CD8-positive, alpha-beta memory T cell (primary cell): ENCODE data around the gene C1QTNF8. TPM values are rescaled to one million over a fixed set of nuclear protein-coding genes. Genes with fewer than 3 reads are reported as not detected.

Experiments used
- CTCF ChIA-PET: fragments of 350-600 bp; sonication (Branson Sonifier 250); formaldehyde crosslinking; loops from one replicate; lab custom pipeline; 2021; ENCODE audit warnings: antibody characterized with exemption; lab: Charles Lee
- POLR2A ChIA-PET: fragments of 350-600 bp; sonication (Branson Sonifier 250); formaldehyde crosslinking; loops from one replicate; lab custom pipeline; 2021; ENCODE audit warnings: antibody characterized with exemption; lab: Charles Lee
- DNase-seq, 5 donors: peaks; one replicate each; pipeline versions ENCODE4 v3.0.0 to v3.0.0-alpha.2; 2020 to 2022; ENCODE audit warnings: mixed read lengths in 1 of 5
- H3K27ac ChIP-seq: one replicate; pipeline ENCODE4 v1.7.0; 2013; ENCODE audit warnings: low read depth, mild to moderate bottlenecking, low read length, moderate library complexity
- H3K27me3 ChIP-seq: 2 replicates; pipeline ENCODE4 v1.7.0; 2013; ENCODE audit warnings: low read length, mild to moderate bottlenecking; ENCODE audit not compliant: insufficient read depth, poor library complexity, severe bottlenecking
- H3K36me3 ChIP-seq: 2 replicates; pipeline ENCODE4 v1.7.0; 2013; ENCODE audit warnings: mild to moderate bottlenecking, low read length, moderate library complexity; ENCODE audit not compliant: insufficient read depth
- H3K4me1 ChIP-seq: 2 replicates; pipeline ENCODE4 v1.7.0; 2013; ENCODE audit warnings: mild to moderate bottlenecking, low read length, moderate library complexity; ENCODE audit not compliant: insufficient read depth
- H3K4me3 ChIP-seq: 2 replicates; pipeline ENCODE4 v1.7.0; 2013; ENCODE audit warnings: mild to moderate bottlenecking, low read length
- H3K9me3 ChIP-seq: 2 replicates; pipeline ENCODE4 v1.7.0; 2013; ENCODE audit warnings: mild to moderate bottlenecking, low read length
- H3K27ac Mint-ChIP-seq, 8 donors: one replicate each; pipeline ENCODE4 v1.8.0; 2020 to 2021; ENCODE audit warnings: mixed read lengths in 8 of 8, mild to moderate bottlenecking in 6 of 8, inconsistent platforms in 3 of 8, moderate library complexity in 3 of 8
- H3K27me3 Mint-ChIP-seq, 2 donors: one replicate each; pipeline ENCODE4 v1.8.0; 2020 to 2021; ENCODE audit warnings: mixed read lengths in 2 of 2, mild to moderate bottlenecking in 1 of 2, moderate library complexity in 1 of 2
- H3K36me3 Mint-ChIP-seq, 3 donors: one replicate each; pipeline ENCODE4 v1.8.0; 2020 to 2021; ENCODE audit warnings: mixed read lengths in 3 of 3, inconsistent platforms in 1 of 3, mild to moderate bottlenecking in 1 of 3
- H3K4me1 Mint-ChIP-seq, 3 donors: one replicate each; pipeline ENCODE4 v1.8.0; 2020 to 2021; ENCODE audit warnings: mixed read lengths in 3 of 3, inconsistent platforms in 1 of 3, mild to moderate bottlenecking in 1 of 3
- H3K4me3 Mint-ChIP-seq, 7 donors: one replicate each; pipeline ENCODE4 v1.8.0; 2020 to 2021; ENCODE audit warnings: mixed read lengths in 7 of 7, mild to moderate bottlenecking in 6 of 7, moderate library complexity in 4 of 7, inconsistent platforms in 2 of 7
- H3K9me3 Mint-ChIP-seq, 5 donors: one replicate each; pipeline ENCODE4 v1.8.0; 2020 to 2022; ENCODE audit warnings: mixed read lengths in 5 of 5, mild to moderate bottlenecking in 3 of 5, moderate library complexity in 2 of 5, inconsistent platforms in 1 of 5
- polyA plus RNA-seq: library from polyadenylated mRNA; unstranded; fragments of 300-500 nt; fragmentation: Illumina TruSeq; gene quantifications from one replicate; pipeline ENCODE4 v1.2.3, GENCODE V29; 2021
- total RNA-seq, 2 experiments: library from RNA; stranded (reverse); gene quantifications; one replicate each; pipeline ENCODE4 v1.2.3, GENCODE V29; 2021

Gene C1QTNF8
- total and polyA plus RNA-seq, 3 experiments from 2014 or later, result not detected

DNA sequence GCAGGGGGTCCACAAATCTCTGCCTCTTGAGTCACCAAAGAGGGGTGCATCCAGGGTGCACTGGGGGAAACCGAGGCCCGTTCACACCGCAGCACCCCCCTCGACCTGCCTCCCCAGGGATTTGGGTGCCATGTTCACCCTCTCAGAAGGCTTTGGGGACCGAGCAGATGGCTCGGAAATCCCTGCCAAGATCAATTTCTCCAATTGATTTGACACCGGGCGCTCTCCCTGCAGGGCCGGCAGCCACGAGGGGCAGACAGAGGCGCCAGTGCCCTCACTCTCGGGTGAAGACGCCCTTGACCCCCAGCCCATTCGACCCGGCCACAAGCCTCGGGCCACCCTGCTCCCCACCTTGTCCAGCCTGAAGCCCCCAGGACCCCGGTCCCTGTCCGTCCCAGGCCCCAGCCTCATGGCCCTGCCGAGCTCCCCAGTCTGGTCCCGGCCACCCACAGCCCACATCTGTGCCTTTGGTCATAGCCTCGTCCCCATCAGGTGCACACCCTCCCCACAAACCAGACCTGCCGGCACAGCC lies 14.2 kb downstream of the C1QTNF8 start:
- Histone ChIP-seq H3K9me3 (peaks cover 6% of the 10 kb centered on the region), H3K27ac (no peak overlapping the region), H3K27me3 (peaks cover 3% of the 10 kb centered on the region), H3K36me3 (no peaks in the 10 kb centered on the region), H3K4me3 (no peak overlapping the region), H3K4me1 (no peaks in the 10 kb centered on the region)
- DNase-seq, result no peak
- Mint-ChIP-seq H3K4me1 (no peaks in the 10 kb centered on the region), H3K9me3 (peaks cover 9 to 19% (median 17%) of the 10 kb centered on the region in 5 donors), H3K27me3 (peaks cover 8 to 34% of the 10 kb centered on the region in 2 donors), H3K27ac (no peak overlapping the region), H3K36me3 (peaks cover 0 to 8% (median 0%) of the 10 kb centered on the region in 3 donors), H3K4me3 (no peak overlapping the region)
- CTCF ChIA-PET, result no interaction called here
- POLR2A ChIA-PET, result no interaction called here

DNA sequence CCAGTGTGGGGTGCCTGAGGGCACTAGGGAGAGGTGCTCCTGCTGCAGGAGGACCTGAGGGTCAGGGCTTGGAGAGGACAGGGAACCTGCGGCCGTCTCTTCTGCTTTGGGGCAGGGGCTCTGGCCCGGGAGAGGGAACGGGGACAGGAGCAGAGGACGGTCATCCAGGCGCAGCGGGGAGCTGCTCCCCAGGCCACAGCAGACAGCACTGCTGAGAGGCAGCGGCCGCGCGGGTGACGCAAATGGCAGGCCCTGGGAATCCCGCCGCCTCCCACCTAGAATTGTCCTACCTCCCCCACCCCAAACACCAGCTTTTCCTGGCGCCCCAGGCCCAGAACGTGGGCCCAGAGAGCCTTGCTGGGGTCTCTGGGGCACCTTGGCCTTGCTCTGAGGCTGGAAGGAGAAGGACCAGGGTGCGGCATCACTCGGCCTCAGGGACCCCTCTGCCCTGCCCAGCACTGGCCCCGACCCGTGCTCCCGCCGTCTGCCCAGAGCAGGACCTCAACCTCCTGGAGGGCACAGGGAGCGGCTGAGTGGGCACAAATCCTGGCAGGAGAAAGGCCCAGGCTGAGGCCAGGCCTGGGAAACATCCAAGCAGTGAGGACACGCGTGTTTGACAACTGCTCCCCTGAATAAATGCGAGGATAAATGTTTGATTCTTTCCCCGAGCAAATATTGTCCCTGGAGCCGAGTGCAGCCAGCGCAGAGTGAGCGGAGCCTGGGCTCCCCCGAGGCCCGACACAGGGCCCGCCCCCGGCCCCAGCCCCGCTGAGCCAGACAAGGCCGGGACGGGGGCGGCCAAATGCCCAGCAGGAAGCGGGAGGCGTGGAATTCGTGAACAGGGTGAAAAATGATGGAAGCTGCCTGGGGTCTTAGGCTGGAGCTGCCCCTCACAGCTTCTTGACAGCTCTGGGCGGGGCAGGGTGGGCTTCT lies 15.0 kb downstream of the C1QTNF8 start:
- Mint-ChIP-seq H3K27me3 (peaks cover 8 to 40% of the 10 kb centered on the region in 2 donors), H3K4me3 (no peak overlapping the region), H3K36me3 (peaks cover 0 to 8% (median 0%) of the 10 kb centered on the region in 3 donors), H3K9me3 (peaks cover 9 to 19% (median 17%) of the 10 kb centered on the region in 5 donors), H3K27ac (no peak overlapping the region), H3K4me1 (no peaks in the 10 kb centered on the region)
- H3K9me3 ChIP-seq, result peaks cover 6% of the 10 kb centered on the region
- no peak for DNase-seq
- H3K27me3 ChIP-seq, result peaks cover 3% of the 10 kb centered on the region
- no peaks in the 10 kb centered on the region for H3K36me3 ChIP-seq
- H3K27ac ChIP-seq, result no peak overlapping the region
- no peak overlapping the region for H3K4me3 ChIP-seq
- CTCF ChIA-PET, result no interaction called here
- POLR2A ChIA-PET, result no interaction called here
- H3K4me1 ChIP-seq, result no peaks in the 10 kb centered on the region

DNA sequence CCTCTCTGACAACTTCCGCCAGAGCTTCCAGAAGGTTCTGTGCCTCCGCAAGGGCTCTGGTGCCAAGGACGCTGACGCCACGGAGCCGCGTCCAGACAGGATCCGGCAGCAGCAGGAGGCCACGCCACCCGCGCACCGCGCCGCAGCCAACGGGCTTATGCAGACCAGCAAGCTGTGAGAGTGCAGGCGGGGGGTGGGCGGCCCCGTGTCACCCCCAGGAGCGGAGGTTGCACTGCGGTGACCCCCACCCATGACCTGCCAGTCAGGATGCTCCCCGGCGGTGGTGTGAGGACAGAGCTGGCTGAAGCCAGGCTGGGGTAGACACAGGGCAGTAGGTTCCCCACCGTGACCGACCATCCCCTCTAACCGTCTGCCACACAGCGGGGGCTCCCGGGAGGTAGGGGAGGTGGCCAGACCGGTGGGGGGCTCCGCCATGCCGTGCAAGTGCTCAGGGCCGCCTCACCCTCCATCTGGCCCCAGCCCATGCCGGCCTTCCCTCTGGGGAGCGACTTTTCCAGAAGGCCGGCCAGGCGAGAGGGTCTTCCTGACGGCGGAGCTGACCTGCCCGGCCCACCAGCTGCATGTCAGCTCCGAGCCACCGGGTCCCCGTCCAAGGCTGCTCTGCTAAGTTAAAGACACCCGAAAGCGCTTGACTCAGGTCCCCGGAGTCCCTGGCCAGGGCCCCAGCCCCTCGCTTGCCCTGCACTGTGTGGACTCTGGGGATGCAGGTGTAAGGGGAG lies 16.1 kb downstream of the C1QTNF8 start:
- H3K27ac Mint-ChIP-seq, result no peak overlapping the region
- ChIA-PET CTCF (no interaction called here), POLR2A (no interaction called here)
- Histone ChIP-seq H3K9me3 (peaks cover 3% of the 10 kb centered on the region), H3K4me1 (no peaks in the 10 kb centered on the region), H3K4me3 (no peak overlapping the region), H3K27ac (no peak overlapping the region), H3K27me3 (peaks cover 3% of the 10 kb centered on the region), H3K36me3 (no peaks in the 10 kb centered on the region)
- peaks cover 5 to 31% of the 10 kb centered on the region in 2 donors for H3K27me3 Mint-ChIP-seq
- H3K4me1 Mint-ChIP-seq, result no peaks in the 10 kb centered on the region
- no peak for DNase-seq
- peaks cover 0 to 10% (median 8%) of the 10 kb centered on the region in 5 donors for H3K9me3 Mint-ChIP-seq
- no peak overlapping the region for H3K4me3 Mint-ChIP-seq
- peaks cover 0 to under 1% (median 0%) of the 10 kb centered on the region in 3 donors for H3K36me3 Mint-ChIP-seq

DNA sequence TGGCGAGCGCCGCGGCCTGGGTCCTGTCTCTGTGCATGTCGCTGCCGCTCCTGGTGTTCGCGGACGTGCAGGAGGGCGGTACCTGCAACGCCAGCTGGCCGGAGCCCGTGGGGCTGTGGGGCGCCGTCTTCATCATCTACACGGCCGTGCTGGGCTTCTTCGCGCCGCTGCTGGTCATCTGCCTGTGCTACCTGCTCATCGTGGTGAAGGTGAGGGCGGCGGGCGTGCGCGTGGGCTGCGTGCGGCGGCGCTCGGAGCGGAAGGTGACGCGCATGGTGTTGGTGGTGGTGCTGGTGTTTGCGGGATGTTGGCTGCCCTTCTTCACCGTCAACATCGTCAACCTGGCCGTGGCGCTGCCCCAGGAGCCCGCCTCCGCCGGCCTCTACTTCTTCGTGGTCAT lies 16.7 kb downstream of the C1QTNF8 start:
- DNase-seq, result no peak
- Histone ChIP-seq H3K4me3 (no peak overlapping the region), H3K27me3 (peaks cover 3% of the 10 kb centered on the region), H3K36me3 (no peaks in the 10 kb centered on the region), H3K9me3 (no peaks in the 10 kb centered on the region), H3K4me1 (no peaks in the 10 kb centered on the region), H3K27ac (no peak overlapping the region)
- H3K9me3 Mint-ChIP-seq, result peaks cover 0 to 6% (median 3%) of the 10 kb centered on the region in 5 donors
- no peaks in the 10 kb centered on the region for H3K36me3 Mint-ChIP-seq
- no peaks in the 10 kb centered on the region for H3K4me1 Mint-ChIP-seq
- H3K27me3 Mint-ChIP-seq, result peaks cover 2 to 30% of the 10 kb centered on the region in 2 donors
- POLR2A ChIA-PET, result no interaction called here
- H3K27ac Mint-ChIP-seq, result no peak overlapping the region
- CTCF ChIA-PET, result no interaction called here
- no peak overlapping the region for H3K4me3 Mint-ChIP-seq

DNA sequence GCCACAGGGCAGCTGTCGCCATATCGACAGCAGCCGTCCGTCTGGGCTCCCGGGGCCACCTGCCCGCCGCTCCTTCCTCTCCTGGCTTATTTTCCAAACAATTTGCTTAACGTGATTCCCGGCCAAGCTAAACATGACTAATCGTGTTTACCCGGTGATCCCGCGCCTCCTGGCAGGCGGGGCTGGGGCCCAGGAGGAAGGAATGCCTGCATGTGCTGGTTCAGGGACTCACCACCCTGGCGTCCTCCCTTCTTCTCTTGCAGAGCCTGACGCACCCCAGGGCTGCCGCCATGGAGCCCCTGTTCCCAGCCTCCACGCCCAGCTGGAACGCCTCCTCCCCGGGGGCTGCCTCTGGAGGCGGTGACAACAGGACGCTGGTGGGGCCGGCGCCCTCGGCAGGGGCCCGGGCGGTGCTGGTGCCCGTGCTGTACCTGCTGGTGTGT lies 17.4 kb downstream of the C1QTNF8 start:
- no peak overlapping the region for H3K4me3 ChIP-seq
- no peaks in the 10 kb centered on the region for H3K36me3 Mint-ChIP-seq
- peaks cover 3% of the 10 kb centered on the region for H3K27me3 ChIP-seq
- H3K27me3 Mint-ChIP-seq, result peaks cover 2 to 25% of the 10 kb centered on the region in 2 donors
- H3K27ac Mint-ChIP-seq, result no peak overlapping the region
- H3K27ac ChIP-seq, result no peak overlapping the region
- ChIA-PET POLR2A (no interaction called here), CTCF (no interaction called here)
- no peak for DNase-seq
- no peaks in the 10 kb centered on the region for H3K4me1 ChIP-seq
- H3K4me1 Mint-ChIP-seq, result no peaks in the 10 kb centered on the region
- H3K9me3 Mint-ChIP-seq, result peaks cover 0 to 2% (median 0%) of the 10 kb centered on the region in 5 donors
- H3K36me3 ChIP-seq, result no peaks in the 10 kb centered on the region
- no peak overlapping the region for H3K4me3 Mint-ChIP-seq
- H3K9me3 ChIP-seq, result no peaks in the 10 kb centered on the region

DNA sequence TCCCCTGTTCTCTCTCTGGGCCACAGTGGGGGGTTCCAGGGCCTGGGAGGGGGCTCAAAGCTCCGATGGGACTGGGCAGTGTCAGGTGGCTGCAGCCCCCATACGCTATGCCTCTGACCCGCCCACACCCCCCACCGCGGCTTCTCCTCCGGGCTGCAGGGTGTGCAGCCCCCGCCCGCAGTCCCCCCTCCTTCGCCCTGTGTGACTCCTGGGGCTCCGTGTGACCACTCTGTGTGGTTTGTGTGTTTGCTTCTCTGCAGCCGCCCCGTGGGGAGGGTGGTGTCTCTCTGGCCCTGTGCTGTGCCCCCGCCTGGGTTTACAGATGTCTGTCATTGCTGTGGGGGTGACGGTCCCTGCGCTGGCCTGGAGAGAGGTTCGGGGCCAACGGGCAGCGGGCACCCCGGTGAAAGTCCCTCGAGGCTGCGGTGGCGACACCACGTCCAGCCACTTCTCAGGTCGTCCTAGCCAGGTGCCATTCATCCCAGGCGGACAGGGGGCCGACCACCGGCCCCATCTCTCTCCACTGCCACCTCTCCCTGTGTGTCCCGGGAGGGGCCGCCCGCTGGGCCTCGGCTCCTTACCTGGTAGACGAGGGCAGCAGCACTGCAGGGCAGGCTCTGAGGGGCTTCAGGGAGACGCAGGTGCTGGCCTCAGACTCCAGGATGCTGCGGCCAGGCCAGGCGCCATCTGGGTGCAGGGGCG lies 18.0 kb downstream of the C1QTNF8 start:
- Mint-ChIP-seq H3K4me1 (no peaks in the 10 kb centered on the region), H3K27ac (no peak overlapping the region), H3K27me3 (peaks cover 2 to 25% of the 10 kb centered on the region in 2 donors), H3K9me3 (peaks cover 0 to 2% (median 0%) of the 10 kb centered on the region in 5 donors), H3K36me3 (no peaks in the 10 kb centered on the region), H3K4me3 (no peak overlapping the region)
- no peak for DNase-seq
- Histone ChIP-seq H3K4me3 (no peak overlapping the region), H3K9me3 (no peaks in the 10 kb centered on the region), H3K27me3 (peaks cover 3% of the 10 kb centered on the region), H3K36me3 (no peaks in the 10 kb centered on the region), H3K4me1 (no peaks in the 10 kb centered on the region), H3K27ac (no peak overlapping the region)
- ChIA-PET CTCF (no interaction called here), POLR2A (no interaction called here)

DNA sequence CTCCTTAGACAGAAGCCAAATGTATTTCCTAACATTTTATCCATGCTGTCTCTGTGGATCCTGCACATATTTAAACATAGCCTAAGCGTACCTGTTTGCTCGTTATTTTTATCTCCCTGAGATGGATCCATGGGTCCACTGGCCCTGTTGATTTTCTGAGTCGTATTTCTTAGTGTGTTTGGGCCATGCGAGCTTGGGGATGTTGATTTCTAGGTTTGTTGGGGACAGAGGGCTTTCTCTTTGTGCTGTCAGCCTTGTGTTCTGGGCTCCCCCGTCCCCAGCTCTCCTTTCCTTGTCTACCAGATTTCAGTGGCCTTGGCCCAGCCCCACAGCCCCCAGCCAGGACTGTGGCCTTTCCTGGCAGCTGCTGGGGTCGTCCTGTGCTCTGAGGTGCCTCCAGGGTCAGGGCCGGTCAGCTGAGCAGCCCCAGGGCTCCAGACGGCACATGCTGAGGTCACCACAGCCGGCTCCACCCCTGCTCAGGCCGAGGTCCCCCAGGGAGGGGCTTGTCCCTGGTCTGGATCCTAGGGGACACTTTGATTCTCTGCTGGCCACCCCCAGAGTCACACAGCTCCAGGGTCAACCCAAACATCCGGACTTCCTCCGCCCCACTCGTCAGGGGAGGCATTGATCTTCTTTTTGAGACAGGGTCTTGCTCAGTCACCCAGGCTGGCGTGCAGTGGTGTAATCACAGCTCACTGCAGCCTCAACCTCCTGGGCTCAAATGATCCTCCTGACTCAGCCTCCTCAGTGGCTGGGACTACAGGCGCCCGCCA lies 19.1 kb downstream of the C1QTNF8 start:
- Mint-ChIP-seq H3K4me3 (no peak overlapping the region), H3K9me3 (no peaks in the 10 kb centered on the region), H3K27me3 (peaks cover 5 to 23% of the 10 kb centered on the region in 2 donors), H3K27ac (no peak overlapping the region), H3K36me3 (no peaks in the 10 kb centered on the region), H3K4me1 (no peaks in the 10 kb centered on the region)
- ChIA-PET POLR2A (no interaction called here), CTCF (no interaction called here)
- Histone ChIP-seq H3K4me1 (no peaks in the 10 kb centered on the region), H3K9me3 (no peaks in the 10 kb centered on the region), H3K27me3 (peaks cover 2% of the 10 kb centered on the region), H3K27ac (no peak overlapping the region), H3K4me3 (no peak overlapping the region), H3K36me3 (no peaks in the 10 kb centered on the region)
- no peak for DNase-seq
